ENCODE data around the gene TTC33. TPM values are rescaled to one million over a fixed set of nuclear protein-coding genes. Genes with fewer than 3 reads are reported as not detected.
"Not testable (repeated sequence)": the region's sequence is repeated elsewhere in the genome, so short reads cannot be mapped to it uniquely, and the experiment has no call there.

TTC33 gene
- total RNA-seq, 4 donors from 2014 or later, result 18.8 to 123 (median 39.7) TPM

DNA sequence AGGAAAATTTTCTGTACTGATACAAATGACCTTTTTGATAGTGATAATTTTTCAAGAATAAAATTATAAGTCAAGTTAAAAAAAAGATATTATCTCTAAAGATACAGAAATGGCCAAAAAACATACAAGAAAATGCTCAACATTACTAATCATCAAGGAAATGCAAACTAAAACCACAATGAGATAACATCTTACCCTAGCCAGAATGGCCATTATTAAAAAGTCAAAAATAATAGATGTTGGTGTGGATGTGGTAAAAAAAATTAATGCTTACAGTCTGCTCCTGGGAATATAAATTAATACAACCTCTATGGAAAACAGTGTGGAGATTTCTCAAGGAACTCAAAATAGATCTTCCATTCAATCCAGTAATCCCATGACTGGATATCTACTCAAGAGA is 99.0 kb downstream of the TTC33 start:
- TF ChIP-seq, protein P1, sequence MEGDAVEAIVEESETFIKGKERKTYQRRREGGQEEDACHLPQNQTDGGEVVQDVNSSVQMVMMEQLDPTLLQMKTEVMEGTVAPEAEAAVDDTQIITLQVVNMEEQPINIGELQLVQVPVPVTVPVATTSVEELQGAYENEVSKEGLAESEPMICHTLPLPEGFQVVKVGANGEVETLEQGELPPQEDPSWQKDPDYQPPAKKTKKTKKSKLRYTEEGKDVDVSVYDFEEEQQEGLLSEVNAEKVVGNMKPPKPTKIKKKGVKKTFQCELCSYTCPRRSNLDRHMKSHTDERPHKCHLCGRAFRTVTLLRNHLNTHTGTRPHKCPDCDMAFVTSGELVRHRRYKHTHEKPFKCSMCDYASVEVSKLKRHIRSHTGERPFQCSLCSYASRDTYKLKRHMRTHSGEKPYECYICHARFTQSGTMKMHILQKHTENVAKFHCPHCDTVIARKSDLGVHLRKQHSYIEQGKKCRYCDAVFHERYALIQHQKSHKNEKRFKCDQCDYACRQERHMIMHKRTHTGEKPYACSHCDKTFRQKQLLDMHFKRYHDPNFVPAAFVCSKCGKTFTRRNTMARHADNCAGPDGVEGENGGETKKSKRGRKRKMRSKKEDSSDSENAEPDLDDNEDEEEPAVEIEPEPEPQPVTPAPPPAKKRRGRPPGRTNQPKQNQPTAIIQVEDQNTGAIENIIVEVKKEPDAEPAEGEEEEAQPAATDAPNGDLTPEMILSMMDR (IDR thresholded peaks at IDR 0.05), result no peak
- TF ChIP-seq POLR2A (IDR thresholded peaks at IDR 0.05), result no peak
- no peaks in the 10 kb centered on the region for H3K36me3 ChIP-seq
- no peaks in the 10 kb centered on the region for H3K27me3 ChIP-seq
- H3K27ac ChIP-seq, result no peak overlapping the region
- H3K4me3 ChIP-seq, result no peak overlapping the region
- no peak for DNase-seq
- H3K9me3 ChIP-seq, result no peaks in the 10 kb centered on the region
- intact Hi-C loops (cut with DNase I; ENCODE audit: low total_unique reads), result no loop called here
- no peaks in the 10 kb centered on the region for H3K4me1 ChIP-seq

DNA sequence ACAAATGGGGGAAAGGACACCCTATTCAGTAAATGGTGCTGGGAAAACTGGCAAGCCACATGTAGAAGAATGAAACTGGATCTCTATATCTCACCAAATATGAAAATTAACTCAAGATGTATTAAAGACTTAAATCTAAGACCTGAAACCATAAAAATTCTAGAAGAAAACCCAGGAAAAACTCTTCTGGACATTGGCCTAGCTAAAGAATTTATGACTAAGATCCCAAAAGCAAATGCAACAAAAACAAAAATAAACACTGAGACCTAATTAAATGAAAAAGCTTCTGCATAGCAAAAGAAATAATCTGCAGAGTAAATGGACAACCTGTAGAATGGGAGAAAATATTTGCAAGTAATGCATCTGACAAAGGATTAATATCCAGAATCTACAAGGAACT is 99.7 kb downstream of the TTC33 start:
- H3K27ac ChIP-seq; H3K4me1 ChIP-seq; H3K9me3 ChIP-seq; H3K4me3 ChIP-seq; DNase-seq; H3K27me3 ChIP-seq; H3K36me3 ChIP-seq; intact Hi-C loops (cut with DNase I; ENCODE audit: low total_unique reads): not testable (repeated sequence)

DNA sequence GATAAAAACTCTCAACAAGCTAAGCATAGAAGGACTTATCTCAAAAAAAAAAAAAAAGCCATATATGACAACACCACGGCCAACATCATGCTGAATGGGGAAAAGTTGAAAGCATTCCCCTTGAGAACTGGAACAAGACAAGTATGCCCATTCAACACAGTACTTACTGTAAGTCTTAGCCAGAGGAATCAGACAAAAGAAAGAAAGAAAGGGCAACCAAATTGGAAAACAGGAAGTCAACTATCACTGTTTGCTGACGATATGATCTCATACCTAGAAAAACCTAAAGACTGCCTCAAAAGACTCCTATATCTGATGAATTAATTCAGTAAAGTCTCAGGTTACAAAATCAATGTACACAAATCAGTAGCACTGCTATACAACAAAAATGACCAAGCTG is 100.6 kb downstream of the TTC33 start:
- intact Hi-C loops (cut with DNase I; ENCODE audit: low total_unique reads), result no loop called here
- no peaks in the 10 kb centered on the region for H3K36me3 ChIP-seq
- H3K4me1 ChIP-seq, result no peaks in the 10 kb centered on the region
- no peaks in the 10 kb centered on the region for H3K27me3 ChIP-seq
- DNase-seq, result no peak
- H3K9me3 ChIP-seq, result no peaks in the 10 kb centered on the region
- TF ChIP-seq POLR2A (IDR thresholded peaks at IDR 0.05), result no peak
- TF ChIP-seq, protein P1 (IDR thresholded peaks at IDR 0.05), result no peak
- no peak overlapping the region for H3K4me3 ChIP-seq
- no peak overlapping the region for H3K27ac ChIP-seq

DNA sequence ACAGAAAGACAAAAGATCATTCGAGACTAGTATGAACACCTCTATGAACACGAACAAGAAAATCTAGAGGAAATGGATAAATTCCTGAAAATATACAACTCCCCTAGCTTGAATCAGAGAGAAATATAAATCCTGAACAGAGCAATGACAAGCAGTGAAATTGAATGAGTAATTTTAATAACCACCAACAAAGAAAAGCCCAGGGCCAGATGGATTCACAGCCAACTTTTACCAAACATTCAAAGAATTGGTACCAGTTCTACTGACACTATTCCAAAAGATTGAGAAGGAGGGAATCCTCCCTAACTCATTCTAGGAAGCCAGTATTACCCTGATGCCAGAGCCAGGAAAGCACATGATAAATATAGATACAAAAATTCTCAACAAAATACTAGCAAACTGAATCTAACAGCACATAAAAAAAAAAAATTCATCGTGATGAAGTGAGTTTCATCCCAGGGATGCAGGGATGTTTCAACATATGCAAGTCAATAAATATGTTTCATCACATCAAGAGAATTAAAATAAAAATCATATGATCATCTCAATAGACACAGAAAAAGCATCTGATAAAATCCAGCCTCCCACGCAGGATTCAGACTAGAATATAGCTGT is 101.3 kb downstream of the TTC33 start:
- no peak for DNase-seq
- Histone ChIP-seq H3K27me3 (no peaks in the 10 kb centered on the region), H3K4me1 (no peaks in the 10 kb centered on the region), H3K9me3 (no peaks in the 10 kb centered on the region), H3K4me3 (no peak overlapping the region), H3K36me3 (no peaks in the 10 kb centered on the region), H3K27ac (no peak overlapping the region)
- TF ChIP-seq POLR2A (IDR thresholded peaks at IDR 0.05), result no peak
- TF ChIP-seq, protein P1 (IDR thresholded peaks at IDR 0.05), result no peak
- intact Hi-C loops (cut with DNase I; ENCODE audit: low total_unique reads), result no loop called here

DNA sequence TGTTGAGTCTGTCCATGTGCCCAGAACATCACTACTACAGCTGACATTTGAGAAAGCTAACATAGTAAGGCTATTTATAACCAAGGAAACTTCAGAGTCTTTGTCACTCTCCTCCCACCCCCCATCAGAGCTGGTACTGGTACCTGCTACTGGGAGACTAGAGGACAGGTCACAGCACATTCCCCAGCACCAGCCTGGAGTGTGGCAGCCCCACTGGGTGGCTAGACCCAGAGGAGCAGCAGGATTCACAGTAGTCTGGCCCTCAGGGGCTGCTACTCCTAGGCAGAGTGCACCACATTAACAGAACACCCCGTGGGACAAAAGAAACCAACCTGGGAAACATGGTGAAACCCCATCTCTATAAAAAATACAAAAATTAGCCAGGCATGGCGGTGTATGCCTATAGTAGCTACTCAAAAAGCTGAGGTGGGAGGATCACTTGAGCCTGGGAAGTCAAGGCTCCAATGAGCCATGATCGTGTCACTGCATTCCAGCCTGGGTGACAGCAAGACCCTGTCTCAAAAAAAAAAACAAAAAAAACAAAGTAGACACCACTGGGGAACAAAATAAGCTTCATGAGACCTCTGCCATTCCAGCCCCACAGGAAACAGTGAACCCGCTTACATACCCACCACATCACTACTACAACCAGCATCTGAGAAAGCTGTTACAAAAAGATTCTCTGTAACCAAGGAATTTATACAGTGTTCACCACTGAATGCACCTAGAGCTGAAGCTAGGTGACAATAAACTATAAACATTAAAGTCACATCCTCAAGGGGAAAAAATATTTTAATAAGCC is 102.3 kb downstream of the TTC33 start:
- no peak for DNase-seq
- no peaks in the 10 kb centered on the region for H3K4me1 ChIP-seq
- no peak overlapping the region for H3K27ac ChIP-seq
- no peaks in the 10 kb centered on the region for H3K9me3 ChIP-seq
- no peaks in the 10 kb centered on the region for H3K27me3 ChIP-seq
- TF ChIP-seq POLR2A (IDR thresholded peaks at IDR 0.05), result no peak
- TF ChIP-seq, protein P1 (IDR thresholded peaks at IDR 0.05), result no peak
- H3K4me3 ChIP-seq, result no peak overlapping the region
- intact Hi-C loops (cut with DNase I; ENCODE audit: low total_unique reads), result no loop called here
- H3K36me3 ChIP-seq, result no peaks in the 10 kb centered on the region
